Loucy (cell line): ENCODE results near the gene MNT.

Experiments used
- H2AFZ ChIP-seq: fragments of 200-600 bp; sonication (generic); 2 replicates; pipeline ENCODE4 v1.6.0; 2016; ENCODE audit warnings: antibody characterized with exemption, mild to moderate bottlenecking, low read length, moderate library complexity
- H3F3A ChIP-seq: fragments of 200-600 bp; 2 replicates; pipeline ENCODE4 v1.6.0; 2016; ENCODE audit warnings: antibody characterized with exemption, low read depth, mild to moderate bottlenecking
- H3K27me3 ChIP-seq: fragments of 200-600 bp; sonication (generic); 2 replicates; pipeline ENCODE4 v1.6.1; 2014; ENCODE audit warnings: low read length, mild to moderate bottlenecking; ENCODE audit not compliant: insufficient read depth, poor library complexity, severe bottlenecking
- H3K36me3 ChIP-seq: fragments of 200-600 bp; sonication (generic); 2 replicates; pipeline ENCODE4 v1.6.1; 2016; ENCODE audit warnings: low read length; ENCODE audit not compliant: insufficient read depth
- H3K4me1 ChIP-seq: fragments of 200-600 bp; sonication (generic); 2 replicates; pipeline ENCODE4 v1.5.1; 2014; ENCODE audit warnings: low read length, mild to moderate bottlenecking; ENCODE audit not compliant: insufficient read depth, poor library complexity, severe bottlenecking
- H3K4me2 ChIP-seq: fragments of 200-600 bp; sonication (generic); 2 replicates; pipeline ENCODE4 v1.6.0; 2014; ENCODE audit warnings: antibody characterized with exemption, low read length, low read depth, mild to moderate bottlenecking; ENCODE audit not compliant: poor library complexity, severe bottlenecking
- H3K4me3 ChIP-seq: fragments of 200-600 bp; sonication (generic); 2 replicates; pipeline ENCODE4 v1.5.1; 2014; ENCODE audit warnings: low read length, mild to moderate bottlenecking, mixed read lengths; ENCODE audit not compliant: poor library complexity, severe bottlenecking
- H3K79me2 ChIP-seq: fragments of 200-600 bp; sonication (generic); 2 replicates; pipeline ENCODE4 v1.6.1; 2014; ENCODE audit warnings: low read length; ENCODE audit not compliant: insufficient read depth
- H3K9ac ChIP-seq: fragments of 200-600 bp; sonication (generic); 2 replicates; pipeline ENCODE4 v1.6.0; 2014; ENCODE audit warnings: mild to moderate bottlenecking, low read depth, low read length, moderate library complexity; ENCODE audit not compliant: poor library complexity, severe bottlenecking
- H3K9me2 ChIP-seq: fragments of 200-600 bp; sonication (generic); replicated peaks from 2 replicates; pipeline ENCODE4 v1.6.1; 2016; ENCODE audit warnings: low read depth, low read length, mixed read lengths
- H3K9me3 ChIP-seq: fragments of 200-600 bp; sonication (generic); 2 replicates; pipeline ENCODE4 v1.6.1; 2014; ENCODE audit warnings: mild to moderate bottlenecking, antibody characterized with exemption, low read length, low read depth; ENCODE audit not compliant: insufficient read depth
- H4K20me1 ChIP-seq: fragments of 200-600 bp; sonication (generic); 2 replicates; pipeline ENCODE4 v1.6.0; 2014; ENCODE audit warnings: antibody characterized with exemption, low read length, mild to moderate bottlenecking; ENCODE audit not compliant: insufficient read depth, poor library complexity, severe bottlenecking
- EZH2phosphoT487 ChIP-seq: fragments of 200-600 bp; IDR thresholded peaks from 2 replicates; pipeline ENCODE4 v1.6.1; 2018; ENCODE audit warnings: antibody characterized with exemption, mild to moderate bottlenecking, moderate library complexity, borderline replicate concordance
- TF ChIP-seq, protein P1 (sequence below): fragments of 200-600 bp; sonication (generic); conservative IDR thresholded peaks from 2 replicates; pipeline ENCODE4 v1.5.1; 2014; ENCODE audit warnings: mild to moderate bottlenecking, antibody characterized with exemption, low read length

The MNT gene

DNA sequence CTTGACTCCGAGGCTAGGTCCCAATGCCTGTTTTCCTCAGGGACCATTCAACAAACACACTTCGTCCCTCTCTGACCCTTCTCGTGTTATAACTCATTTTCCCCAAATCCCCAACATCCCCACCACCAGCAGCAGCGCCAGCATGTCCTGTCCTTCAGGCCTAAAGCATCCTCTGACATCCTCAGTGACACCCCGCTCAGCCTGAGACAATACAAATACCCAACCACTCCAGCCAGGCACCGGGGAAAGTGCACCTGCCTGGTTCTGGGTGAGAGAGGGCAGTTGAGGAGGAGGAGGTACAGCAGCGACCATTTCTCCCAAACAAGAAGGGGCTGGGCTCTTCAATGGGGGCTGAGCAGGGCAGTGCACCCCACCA lies 4.7 kb downstream of the MNT start:
- TF ChIP-seq, protein P1, sequence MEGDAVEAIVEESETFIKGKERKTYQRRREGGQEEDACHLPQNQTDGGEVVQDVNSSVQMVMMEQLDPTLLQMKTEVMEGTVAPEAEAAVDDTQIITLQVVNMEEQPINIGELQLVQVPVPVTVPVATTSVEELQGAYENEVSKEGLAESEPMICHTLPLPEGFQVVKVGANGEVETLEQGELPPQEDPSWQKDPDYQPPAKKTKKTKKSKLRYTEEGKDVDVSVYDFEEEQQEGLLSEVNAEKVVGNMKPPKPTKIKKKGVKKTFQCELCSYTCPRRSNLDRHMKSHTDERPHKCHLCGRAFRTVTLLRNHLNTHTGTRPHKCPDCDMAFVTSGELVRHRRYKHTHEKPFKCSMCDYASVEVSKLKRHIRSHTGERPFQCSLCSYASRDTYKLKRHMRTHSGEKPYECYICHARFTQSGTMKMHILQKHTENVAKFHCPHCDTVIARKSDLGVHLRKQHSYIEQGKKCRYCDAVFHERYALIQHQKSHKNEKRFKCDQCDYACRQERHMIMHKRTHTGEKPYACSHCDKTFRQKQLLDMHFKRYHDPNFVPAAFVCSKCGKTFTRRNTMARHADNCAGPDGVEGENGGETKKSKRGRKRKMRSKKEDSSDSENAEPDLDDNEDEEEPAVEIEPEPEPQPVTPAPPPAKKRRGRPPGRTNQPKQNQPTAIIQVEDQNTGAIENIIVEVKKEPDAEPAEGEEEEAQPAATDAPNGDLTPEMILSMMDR: no peak
- no peak for TF ChIP-seq EZH2phosphoT487
- H3K9me2 ChIP-seq: no peaks in the 10 kb centered on the region
- H3K4me1 ChIP-seq: peaks cover 57% of the 10 kb centered on the region
- H3K4me3 ChIP-seq: peak overlapping the region; percentile 99
- peaks cover 74% of the 10 kb centered on the region for H4K20me1 ChIP-seq
- H3K9me3 ChIP-seq: no peaks in the 10 kb centered on the region
- H3F3A ChIP-seq: no peaks in the 10 kb centered on the region
- no peaks in the 10 kb centered on the region for H3K27me3 ChIP-seq
- no peak overlapping the region for H2AFZ ChIP-seq
- H3K36me3 ChIP-seq: no peaks in the 10 kb centered on the region
- peaks cover 66% of the 10 kb centered on the region for H3K79me2 ChIP-seq
- H3K9ac ChIP-seq: peak overlapping the region; percentile 97
- H3K4me2 ChIP-seq: peak overlapping the region; percentile 100

- Histone ChIP-seq H2AFZ (no peak overlapping the region), H3K4me2 (peak overlapping the region; percentile 100), H3K9ac (peak overlapping the region; percentile 97), H4K20me1 (peaks cover 78% of the 10 kb centered on the region), H3K4me3 (peak overlapping the region; percentile 99), H3K36me3 (no peaks in the 10 kb centered on the region), H3K4me1 (peaks cover 56% of the 10 kb centered on the region), H3K27me3 (no peaks in the 10 kb centered on the region), H3K9me2 (no peaks in the 10 kb centered on the region), H3K9me3 (no peaks in the 10 kb centered on the region), H3K79me2 (peaks cover 70% of the 10 kb centered on the region), H3F3A (no peaks in the 10 kb centered on the region)
- no peak for TF ChIP-seq EZH2phosphoT487
- TF ChIP-seq, protein P1: no peak
Measured at GRCh38 chr17:2395258-2396181, 5.3 kb downstream of the MNT start.

DNA sequence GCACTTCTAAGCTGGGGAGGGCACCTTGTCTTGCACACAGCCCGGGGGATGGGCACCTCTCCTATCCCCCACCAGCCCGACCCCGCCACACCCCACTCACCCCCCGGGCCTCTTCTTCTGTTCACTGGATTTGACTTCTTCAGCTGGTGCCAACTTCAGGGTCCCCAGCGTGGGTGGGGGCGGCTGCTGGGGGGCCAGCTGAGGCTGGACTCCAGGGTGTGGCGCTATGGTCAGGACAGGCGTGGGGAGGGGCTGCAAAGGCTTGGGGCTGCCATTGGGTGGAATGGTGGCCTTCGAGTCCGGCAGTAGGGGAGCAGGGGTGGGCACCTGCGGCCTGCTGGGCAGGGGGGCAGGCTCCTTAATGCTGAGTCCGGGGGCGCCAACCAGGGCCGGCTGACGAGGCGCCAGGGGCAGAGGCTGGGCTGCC lies 6.1 kb downstream of the MNT start:
- Histone ChIP-seq H3K27me3 (no peaks in the 10 kb centered on the region), H3K4me3 (no peak overlapping the region), H3K9me3 (no peaks in the 10 kb centered on the region), H3K9ac (no peak overlapping the region), H3K79me2 (peaks cover 69% of the 10 kb centered on the region), H3K4me1 (peaks cover 51% of the 10 kb centered on the region), H3K4me2 (no peak overlapping the region), H4K20me1 (peaks cover 76% of the 10 kb centered on the region), H3K9me2 (no peaks in the 10 kb centered on the region), H3K36me3 (no peaks in the 10 kb centered on the region), H3F3A (no peaks in the 10 kb centered on the region), H2AFZ (no peak overlapping the region)
- TF ChIP-seq EZH2phosphoT487: no peak
- TF ChIP-seq, protein P1: no peak
